Loucy (cell line): ENCODE measurements around the gene SPTBN2.
"Not testable (repeated sequence)": the region's sequence is repeated elsewhere in the genome, so short reads cannot be mapped to it uniquely, and the experiment has no call there.

Experiments
- H2AFZ ChIP-seq: fragments of 200-600 bp; sonication (generic); 2 replicates; pipeline ENCODE4 v1.6.0; 2016; ENCODE audit warnings: antibody characterized with exemption, mild to moderate bottlenecking, low read length, moderate library complexity
- H3F3A ChIP-seq: fragments of 200-600 bp; 2 replicates; pipeline ENCODE4 v1.6.0; 2016; ENCODE audit warnings: antibody characterized with exemption, low read depth, mild to moderate bottlenecking
- H3K27me3 ChIP-seq: fragments of 200-600 bp; sonication (generic); 2 replicates; pipeline ENCODE4 v1.6.1; 2014; ENCODE audit warnings: low read length, mild to moderate bottlenecking; ENCODE audit not compliant: insufficient read depth, poor library complexity, severe bottlenecking
- H3K36me3 ChIP-seq: fragments of 200-600 bp; sonication (generic); 2 replicates; pipeline ENCODE4 v1.6.1; 2016; ENCODE audit warnings: low read length; ENCODE audit not compliant: insufficient read depth
- H3K4me1 ChIP-seq: fragments of 200-600 bp; sonication (generic); 2 replicates; pipeline ENCODE4 v1.5.1; 2014; ENCODE audit warnings: low read length, mild to moderate bottlenecking; ENCODE audit not compliant: insufficient read depth, poor library complexity, severe bottlenecking
- H3K4me2 ChIP-seq: fragments of 200-600 bp; sonication (generic); 2 replicates; pipeline ENCODE4 v1.6.0; 2014; ENCODE audit warnings: antibody characterized with exemption, low read length, low read depth, mild to moderate bottlenecking; ENCODE audit not compliant: poor library complexity, severe bottlenecking
- H3K4me3 ChIP-seq: fragments of 200-600 bp; sonication (generic); 2 replicates; pipeline ENCODE4 v1.5.1; 2014; ENCODE audit warnings: low read length, mild to moderate bottlenecking, mixed read lengths; ENCODE audit not compliant: poor library complexity, severe bottlenecking
- H3K79me2 ChIP-seq: fragments of 200-600 bp; sonication (generic); 2 replicates; pipeline ENCODE4 v1.6.1; 2014; ENCODE audit warnings: low read length; ENCODE audit not compliant: insufficient read depth
- H3K9ac ChIP-seq: fragments of 200-600 bp; sonication (generic); 2 replicates; pipeline ENCODE4 v1.6.0; 2014; ENCODE audit warnings: mild to moderate bottlenecking, low read depth, low read length, moderate library complexity; ENCODE audit not compliant: poor library complexity, severe bottlenecking
- H3K9me2 ChIP-seq: fragments of 200-600 bp; sonication (generic); replicated peaks from 2 replicates; pipeline ENCODE4 v1.6.1; 2016; ENCODE audit warnings: low read depth, low read length, mixed read lengths
- H3K9me3 ChIP-seq: fragments of 200-600 bp; sonication (generic); 2 replicates; pipeline ENCODE4 v1.6.1; 2014; ENCODE audit warnings: mild to moderate bottlenecking, antibody characterized with exemption, low read length, low read depth; ENCODE audit not compliant: insufficient read depth
- H4K20me1 ChIP-seq: fragments of 200-600 bp; sonication (generic); 2 replicates; pipeline ENCODE4 v1.6.0; 2014; ENCODE audit warnings: antibody characterized with exemption, low read length, mild to moderate bottlenecking; ENCODE audit not compliant: insufficient read depth, poor library complexity, severe bottlenecking
- EZH2phosphoT487 ChIP-seq: fragments of 200-600 bp; IDR thresholded peaks from 2 replicates; pipeline ENCODE4 v1.6.1; 2018; ENCODE audit warnings: antibody characterized with exemption, mild to moderate bottlenecking, moderate library complexity, borderline replicate concordance
- TF ChIP-seq, protein P1 (sequence below): fragments of 200-600 bp; sonication (generic); conservative IDR thresholded peaks from 2 replicates; pipeline ENCODE4 v1.5.1; 2014; ENCODE audit warnings: mild to moderate bottlenecking, antibody characterized with exemption, low read length

SPTBN2 gene

DNA sequence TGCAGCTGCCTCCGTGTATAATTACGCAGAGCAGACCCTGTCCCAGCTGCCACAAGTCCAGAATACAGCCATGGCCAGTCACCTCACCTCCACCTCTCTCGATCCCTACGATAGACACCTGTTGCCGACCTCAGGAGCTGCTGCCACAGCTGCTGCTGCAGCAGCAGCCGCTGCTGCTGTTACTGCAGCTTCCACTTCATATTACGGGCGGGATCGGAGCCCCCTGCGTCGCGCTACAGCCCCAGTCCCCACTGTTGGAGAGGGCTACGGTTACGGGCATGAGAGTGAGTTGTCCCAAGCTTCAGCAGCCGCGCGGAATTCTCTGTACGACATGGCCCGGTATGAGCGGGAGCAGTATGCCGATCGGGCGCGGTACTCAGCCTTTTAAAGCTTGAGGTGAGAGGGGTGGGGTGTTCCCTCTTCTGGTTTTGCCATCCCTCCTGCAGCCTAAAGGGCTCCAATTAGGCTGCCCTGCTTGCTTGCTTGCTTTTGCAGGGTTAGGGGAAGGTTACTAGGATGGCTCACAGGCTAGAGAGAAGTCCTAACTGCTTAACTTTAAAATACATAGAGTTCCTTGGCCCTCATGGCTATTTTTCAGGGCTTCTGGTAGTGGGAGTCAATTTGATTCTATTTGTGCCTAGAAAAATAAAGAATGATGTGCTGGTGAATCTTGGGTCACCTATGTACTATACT, 85.1 kb downstream of the SPTBN2 start:
- no peak overlapping the region for H2AFZ ChIP-seq
- no peak for TF ChIP-seq EZH2phosphoT487
- TF ChIP-seq, protein P1, sequence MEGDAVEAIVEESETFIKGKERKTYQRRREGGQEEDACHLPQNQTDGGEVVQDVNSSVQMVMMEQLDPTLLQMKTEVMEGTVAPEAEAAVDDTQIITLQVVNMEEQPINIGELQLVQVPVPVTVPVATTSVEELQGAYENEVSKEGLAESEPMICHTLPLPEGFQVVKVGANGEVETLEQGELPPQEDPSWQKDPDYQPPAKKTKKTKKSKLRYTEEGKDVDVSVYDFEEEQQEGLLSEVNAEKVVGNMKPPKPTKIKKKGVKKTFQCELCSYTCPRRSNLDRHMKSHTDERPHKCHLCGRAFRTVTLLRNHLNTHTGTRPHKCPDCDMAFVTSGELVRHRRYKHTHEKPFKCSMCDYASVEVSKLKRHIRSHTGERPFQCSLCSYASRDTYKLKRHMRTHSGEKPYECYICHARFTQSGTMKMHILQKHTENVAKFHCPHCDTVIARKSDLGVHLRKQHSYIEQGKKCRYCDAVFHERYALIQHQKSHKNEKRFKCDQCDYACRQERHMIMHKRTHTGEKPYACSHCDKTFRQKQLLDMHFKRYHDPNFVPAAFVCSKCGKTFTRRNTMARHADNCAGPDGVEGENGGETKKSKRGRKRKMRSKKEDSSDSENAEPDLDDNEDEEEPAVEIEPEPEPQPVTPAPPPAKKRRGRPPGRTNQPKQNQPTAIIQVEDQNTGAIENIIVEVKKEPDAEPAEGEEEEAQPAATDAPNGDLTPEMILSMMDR, result no peak
- no peaks in the 10 kb centered on the region for H3K27me3 ChIP-seq
- no peaks in the 10 kb centered on the region for H3F3A ChIP-seq
- no peaks in the 10 kb centered on the region for H3K9me2 ChIP-seq
- H3K4me3 ChIP-seq, result peak overlapping the region; percentile 89
- H3K9me3 ChIP-seq, result no peaks in the 10 kb centered on the region
- H3K9ac ChIP-seq, result no peak overlapping the region
- peak overlapping the region; percentile 77 for H3K4me2 ChIP-seq
- H3K79me2 ChIP-seq, result peaks cover 100% of the 10 kb centered on the region
- H3K4me1 ChIP-seq, result peaks cover 61% of the 10 kb centered on the region
- peaks cover 99% of the 10 kb centered on the region for H4K20me1 ChIP-seq
- peaks cover 86% of the 10 kb centered on the region for H3K36me3 ChIP-seq

DNA sequence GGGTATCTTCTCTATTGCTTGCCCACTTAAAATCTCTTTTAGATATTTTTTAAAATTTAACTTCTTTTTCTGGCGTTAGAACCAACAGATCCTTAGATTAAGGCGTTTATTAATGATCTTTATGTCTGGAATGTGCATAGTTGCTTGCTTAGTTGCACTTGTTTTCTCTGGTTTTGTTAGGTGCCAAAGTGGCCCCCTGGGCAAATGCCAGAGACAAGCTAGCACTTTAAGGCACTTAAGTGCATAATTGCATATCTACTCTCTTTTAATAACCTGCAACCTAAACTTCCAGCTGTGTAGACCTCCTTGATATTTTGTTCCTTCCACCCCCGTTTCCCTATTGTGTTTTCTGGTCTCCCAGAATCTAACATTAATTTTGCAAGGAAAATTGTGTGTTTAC, 87.2 kb downstream of the SPTBN2 start:
- H3K9me3 ChIP-seq, result no peaks in the 10 kb centered on the region
- peaks cover 96% of the 10 kb centered on the region for H3K79me2 ChIP-seq
- TF ChIP-seq EZH2phosphoT487, result no peak
- TF ChIP-seq, protein P1, result no peak
- H3K4me3 ChIP-seq, result peak overlapping the region; percentile 89
- 0 out of 2 replicates have a peak, but pooled peaks cover 5% of the 10 kb centered on the region for H3F3A ChIP-seq
- H3K9ac ChIP-seq, result peak overlapping the region; percentile 87
- H3K4me1 ChIP-seq, result peaks cover 72% of the 10 kb centered on the region
- H3K4me2 ChIP-seq, result peak overlapping the region; percentile 77
- H2AFZ ChIP-seq, result no peak overlapping the region
- H3K27me3 ChIP-seq, result no peaks in the 10 kb centered on the region
- H3K9me2 ChIP-seq, result no peaks in the 10 kb centered on the region
- peaks cover 71% of the 10 kb centered on the region for H3K36me3 ChIP-seq
- H4K20me1 ChIP-seq, result peaks cover 84% of the 10 kb centered on the region

DNA sequence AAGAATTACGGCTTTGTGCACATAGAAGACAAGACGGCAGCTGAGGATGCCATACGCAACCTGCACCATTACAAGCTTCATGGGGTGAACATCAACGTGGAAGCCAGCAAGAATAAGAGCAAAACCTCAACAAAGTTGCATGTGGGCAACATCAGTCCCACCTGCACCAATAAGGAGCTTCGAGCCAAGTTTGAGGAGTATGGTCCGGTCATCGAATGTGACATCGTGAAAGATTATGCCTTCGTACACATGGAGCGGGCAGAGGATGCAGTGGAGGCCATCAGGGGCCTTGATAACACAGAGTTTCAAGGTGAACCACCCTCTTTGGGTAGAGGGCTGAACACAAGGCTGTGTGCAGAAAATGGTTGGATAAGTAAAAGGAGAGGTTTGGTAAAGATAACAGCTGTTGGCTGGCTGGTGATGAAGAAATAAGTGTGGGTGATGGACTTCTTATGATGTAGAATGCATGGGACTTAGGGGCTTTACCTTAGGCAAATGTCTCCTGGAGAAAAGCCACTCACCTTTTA, 89.1 kb downstream of the SPTBN2 start:
- peak overlapping the region; percentile 89 for H3K4me3 ChIP-seq
- peaks cover 96% of the 10 kb centered on the region for H3K79me2 ChIP-seq
- peaks cover 13% of the 10 kb centered on the region for H3F3A ChIP-seq
- H3K4me2 ChIP-seq, result peak overlapping the region; percentile 77
- not testable (repeated sequence) for H3K9me3 ChIP-seq, H3K27me3 ChIP-seq, H3K9me2 ChIP-seq, H2AFZ ChIP-seq
- peaks cover 58% of the 10 kb centered on the region for H3K4me1 ChIP-seq
- peak overlapping the region; percentile 87 for H3K9ac ChIP-seq
- peaks cover 76% of the 10 kb centered on the region for H4K20me1 ChIP-seq
- peaks cover 54% of the 10 kb centered on the region for H3K36me3 ChIP-seq
